SK-N-SH (cell line): ENCODE results near the gene RASD2.

Experiments
- CHD2 ChIP-seq: fragments of 150-350 bp; IDR thresholded peaks from 2 replicates; pipeline ENCODE4 v1.6.1; 2018; ENCODE audit warnings: low read length; ENCODE audit not compliant: partially characterized antibody
- EP300 ChIP-seq, 2 experiments: IDR thresholded peaks; 2 replicates each; pipeline versions ENCODE4 v1.4.0 to v1.6.1; 2012; ENCODE audit warnings: borderline replicate concordance in 1 of 2, low read depth in 1 of 2, low read length in 1 of 2
- MXI1 ChIP-seq: IDR thresholded peaks from 2 replicates; pipeline ENCODE4 v1.6.1; 2012; ENCODE audit warnings: mild to moderate bottlenecking, low read depth, low read length, improper control_type of control experiment
- NRF1 ChIP-seq: IDR thresholded peaks from 2 replicates; pipeline ENCODE4 v1.6.1; 2012; ENCODE audit warnings: low read depth, mild to moderate bottlenecking, low read length
- RFX5 ChIP-seq: IDR thresholded peaks from 2 replicates; pipeline ENCODE4 v1.6.1; 2012; ENCODE audit warnings: mild to moderate bottlenecking, improper control_type of control experiment, low read length
- RXRA ChIP-seq: IDR thresholded peaks from 2 replicates; pipeline ENCODE4 v1.4.0; 2012; ENCODE audit warnings: low read depth, mild to moderate bottlenecking, borderline replicate concordance
- SMC3 ChIP-seq: IDR thresholded peaks from 2 replicates; pipeline ENCODE4 v1.6.1; 2012; ENCODE audit warnings: low read depth, low read length, improper control_type of control experiment
- TAF1 ChIP-seq: IDR thresholded peaks from 2 replicates; pipeline ENCODE4 v1.6.1; 2012; ENCODE audit warnings: low read depth, mild to moderate bottlenecking, low read length, moderate library complexity, borderline replicate concordance
- TF ChIP-seq, protein P1 (sequence below): fragments of 200-600 bp; sonication (generic); IDR thresholded peaks from 2 replicates; pipeline ENCODE4 v1.6.1; 2017; ENCODE audit warnings: antibody characterized with exemption, mild to moderate bottlenecking, moderate library complexity
- TF ChIP-seq, protein P2 (sequence below): IDR thresholded peaks from 2 replicates; pipeline ENCODE4 v1.6.1; 2012; ENCODE audit warnings: mild to moderate bottlenecking, low read depth, low read length, moderate library complexity
- TF ChIP-seq, protein P3 (sequence below): fragments of 150-350 bp; IDR thresholded peaks from 2 replicates; pipeline ENCODE4 v1.6.1; 2017; ENCODE audit warnings: antibody characterized with exemption, low read length, low read depth, borderline replicate concordance

DNA sequence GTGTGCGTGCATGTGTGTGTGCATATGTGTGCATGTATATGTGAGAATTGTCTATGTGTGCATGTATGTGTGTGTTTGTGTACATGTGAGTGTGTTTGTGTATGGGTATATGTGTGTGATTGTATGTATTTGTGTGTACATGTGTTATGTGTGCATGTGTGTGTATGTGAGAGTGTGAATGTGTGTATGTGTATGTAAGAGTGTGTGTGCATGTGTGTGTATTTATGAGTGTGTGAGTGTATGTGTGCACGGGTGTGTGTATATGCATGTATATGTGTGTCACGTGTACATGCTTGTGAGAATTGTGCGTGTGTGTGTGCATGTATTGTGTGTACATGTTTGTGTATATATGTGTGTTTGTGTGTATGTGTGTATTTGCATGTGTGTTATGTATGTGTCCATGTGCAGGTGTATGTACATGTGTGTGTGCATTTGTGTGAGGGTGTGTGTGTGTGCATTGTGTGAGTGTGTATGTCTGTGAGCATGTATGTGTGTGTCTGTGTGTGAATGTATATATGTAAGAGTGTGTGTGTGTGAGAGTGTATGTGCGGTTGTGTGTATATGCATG is 60.5 kb downstream of the RASD2 start:
- TF ChIP-seq EP300 (IDR thresholded peaks at IDR 0.05; ENCODE audit: borderline replicate concordance in 1 of 2, low read depth in 1 of 2, low read length in 1 of 2) (no peak), CHD2 (no peak), NRF1 (no peak), TAF1 (no peak), SMC3 (no peak), RFX5 (no peak), MXI1 (no peak), RXRA (no peak)
- TF ChIP-seq, protein P1, sequence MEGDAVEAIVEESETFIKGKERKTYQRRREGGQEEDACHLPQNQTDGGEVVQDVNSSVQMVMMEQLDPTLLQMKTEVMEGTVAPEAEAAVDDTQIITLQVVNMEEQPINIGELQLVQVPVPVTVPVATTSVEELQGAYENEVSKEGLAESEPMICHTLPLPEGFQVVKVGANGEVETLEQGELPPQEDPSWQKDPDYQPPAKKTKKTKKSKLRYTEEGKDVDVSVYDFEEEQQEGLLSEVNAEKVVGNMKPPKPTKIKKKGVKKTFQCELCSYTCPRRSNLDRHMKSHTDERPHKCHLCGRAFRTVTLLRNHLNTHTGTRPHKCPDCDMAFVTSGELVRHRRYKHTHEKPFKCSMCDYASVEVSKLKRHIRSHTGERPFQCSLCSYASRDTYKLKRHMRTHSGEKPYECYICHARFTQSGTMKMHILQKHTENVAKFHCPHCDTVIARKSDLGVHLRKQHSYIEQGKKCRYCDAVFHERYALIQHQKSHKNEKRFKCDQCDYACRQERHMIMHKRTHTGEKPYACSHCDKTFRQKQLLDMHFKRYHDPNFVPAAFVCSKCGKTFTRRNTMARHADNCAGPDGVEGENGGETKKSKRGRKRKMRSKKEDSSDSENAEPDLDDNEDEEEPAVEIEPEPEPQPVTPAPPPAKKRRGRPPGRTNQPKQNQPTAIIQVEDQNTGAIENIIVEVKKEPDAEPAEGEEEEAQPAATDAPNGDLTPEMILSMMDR = no peak
- TF ChIP-seq, protein P2, sequence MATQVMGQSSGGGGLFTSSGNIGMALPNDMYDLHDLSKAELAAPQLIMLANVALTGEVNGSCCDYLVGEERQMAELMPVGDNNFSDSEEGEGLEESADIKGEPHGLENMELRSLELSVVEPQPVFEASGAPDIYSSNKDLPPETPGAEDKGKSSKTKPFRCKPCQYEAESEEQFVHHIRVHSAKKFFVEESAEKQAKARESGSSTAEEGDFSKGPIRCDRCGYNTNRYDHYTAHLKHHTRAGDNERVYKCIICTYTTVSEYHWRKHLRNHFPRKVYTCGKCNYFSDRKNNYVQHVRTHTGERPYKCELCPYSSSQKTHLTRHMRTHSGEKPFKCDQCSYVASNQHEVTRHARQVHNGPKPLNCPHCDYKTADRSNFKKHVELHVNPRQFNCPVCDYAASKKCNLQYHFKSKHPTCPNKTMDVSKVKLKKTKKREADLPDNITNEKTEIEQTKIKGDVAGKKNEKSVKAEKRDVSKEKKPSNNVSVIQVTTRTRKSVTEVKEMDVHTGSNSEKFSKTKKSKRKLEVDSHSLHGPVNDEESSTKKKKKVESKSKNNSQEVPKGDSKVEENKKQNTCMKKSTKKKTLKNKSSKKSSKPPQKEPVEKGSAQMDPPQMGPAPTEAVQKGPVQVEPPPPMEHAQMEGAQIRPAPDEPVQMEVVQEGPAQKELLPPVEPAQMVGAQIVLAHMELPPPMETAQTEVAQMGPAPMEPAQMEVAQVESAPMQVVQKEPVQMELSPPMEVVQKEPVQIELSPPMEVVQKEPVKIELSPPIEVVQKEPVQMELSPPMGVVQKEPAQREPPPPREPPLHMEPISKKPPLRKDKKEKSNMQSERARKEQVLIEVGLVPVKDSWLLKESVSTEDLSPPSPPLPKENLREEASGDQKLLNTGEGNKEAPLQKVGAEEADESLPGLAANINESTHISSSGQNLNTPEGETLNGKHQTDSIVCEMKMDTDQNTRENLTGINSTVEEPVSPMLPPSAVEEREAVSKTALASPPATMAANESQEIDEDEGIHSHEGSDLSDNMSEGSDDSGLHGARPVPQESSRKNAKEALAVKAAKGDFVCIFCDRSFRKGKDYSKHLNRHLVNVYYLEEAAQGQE = no peak
- TF ChIP-seq, protein P3, sequence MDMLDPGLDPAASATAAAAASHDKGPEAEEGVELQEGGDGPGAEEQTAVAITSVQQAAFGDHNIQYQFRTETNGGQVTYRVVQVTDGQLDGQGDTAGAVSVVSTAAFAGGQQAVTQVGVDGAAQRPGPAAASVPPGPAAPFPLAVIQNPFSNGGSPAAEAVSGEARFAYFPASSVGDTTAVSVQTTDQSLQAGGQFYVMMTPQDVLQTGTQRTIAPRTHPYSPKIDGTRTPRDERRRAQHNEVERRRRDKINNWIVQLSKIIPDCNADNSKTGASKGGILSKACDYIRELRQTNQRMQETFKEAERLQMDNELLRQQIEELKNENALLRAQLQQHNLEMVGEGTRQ = no peak
